K562 (cell line): Measurements from ENCODE around the gene TMC2. TPM values are rescaled to one million over a fixed set of nuclear protein-coding genes. Genes with fewer than 3 reads are reported as not detected.
A peak's percentile ranks its signal among the peaks of the same experiment; 100 is the strongest.

Source experiments
- ATAC-seq: fragments of 200-7000 bp; cut with Tn5 transposase; 3 replicates; pipeline ENCODE4 v1.9.1; 2020; ENCODE audit warnings: moderate library complexity
- BruUV-seq: library from RNA; stranded (reverse); fragments of 400-500 nt; replicated peaks from 2 replicates; lab custom pipeline; 2021; lab: Mats Ljungman, UMichigan
- CTCF ChIA-PET: fragments of 300-600 bp; formaldehyde crosslinking; extraction: SDS; loops from one replicate; lab custom pipeline; 2021; ENCODE audit warnings: low intra/inter-chr PET ratio; lab: Yijun Ruan, JAX
- POLR2A ChIA-PET: fragments of 300-600, 350-650 bp; sonication (Branson Sonifier 250); formaldehyde crosslinking; extraction: SDS; loops from one replicate; lab custom pipeline; 2021; ENCODE audit warnings: antibody characterized with exemption, inconsistent platforms; lab: Yijun Ruan, JAX
- DNase-seq, 4 experiments: peaks; one replicate each; pipeline versions ENCODE4 v3.0.0 to v3.0.0-alpha.2; 2011 to 2018; ENCODE audit warnings: low spot score in 3 of 4, mixed read lengths in 3 of 4; ENCODE audit errors: extremely low read depth in 1 of 4
- FAIRE-seq: peaks from 2 replicates; lab custom pipeline; 2011; peaks lifted over from hg19 to GRCh38; lab: Jason Lieb, UNC
- H2AFZ ChIP-seq: 2 replicates; pipeline ENCODE4 v1.6.0; 2011; ENCODE audit warnings: low read depth, low read length, control low read depth, inconsistent platforms
- H3K27ac ChIP-seq: fragments of 200-600 bp; 3 replicates; pipeline ENCODE4 v1.8.0; 2011; ENCODE audit warnings: low read depth, mild to moderate bottlenecking, control low read depth, inconsistent platforms, low read length, moderate library complexity, mixed read lengths; ENCODE audit errors: extremely low read depth
- H3K27me3 ChIP-seq, 2 experiments: fragments of 300-600 bp in 1 of 2; 2 replicates in 1 of 2; 3 replicates in 1 of 2; pipeline versions ENCODE4 v1.6.0 to v1.8.0; 2011; ENCODE audit warnings: inconsistent platforms in 2 of 2, low read length in 2 of 2, mild to moderate bottlenecking in 1 of 2, mixed read lengths in 1 of 2, moderate library complexity in 1 of 2; ENCODE audit not compliant: control insufficient read depth in 2 of 2, insufficient read depth in 2 of 2
- H3K36me3 ChIP-seq: fragments of 300-600 bp; 3 replicates; pipeline ENCODE4 v1.8.0; 2011; ENCODE audit warnings: mild to moderate bottlenecking, low read length, inconsistent platforms; ENCODE audit not compliant: control insufficient read depth, insufficient read depth
- H3K4me1 ChIP-seq, 2 experiments: fragments of 200-600 bp in 1 of 2; replicated peaks in 1 of 2; 2 replicates in 1 of 2; 3 replicates in 1 of 2; pipeline versions ENCODE4 v1.5.1 to v1.8.0; 2011; ENCODE audit warnings: inconsistent platforms in 2 of 2, low read length in 2 of 2, mild to moderate bottlenecking in 1 of 2, mixed read lengths in 1 of 2, moderate library complexity in 1 of 2; ENCODE audit not compliant: control insufficient read depth in 2 of 2, insufficient read depth in 2 of 2
- H3K4me2 ChIP-seq: 2 replicates; pipeline ENCODE4 v1.6.1; 2011; ENCODE audit warnings: low read length, control low read depth, inconsistent platforms, mixed read lengths; ENCODE audit not compliant: insufficient read depth
- H3K4me3 ChIP-seq: fragments of 200-600 bp; sonication (generic), shearing (Covaris generic); 2 replicates; pipeline ENCODE4 v1.5.1; 2016; ENCODE audit warnings: control low read depth, inconsistent platforms
- H3K79me2 ChIP-seq: fragments of 200-600 bp; 3 replicates; pipeline ENCODE4 v1.8.0; 2011; ENCODE audit warnings: low read length, inconsistent platforms; ENCODE audit not compliant: control insufficient read depth, insufficient read depth
- H3K9ac ChIP-seq, 2 experiments: 2 replicates each; pipeline versions ENCODE4 v1.6.0 to v1.6.1; 2011; ENCODE audit warnings: low read depth in 2 of 2, low read length in 2 of 2, control low read depth in 1 of 2, inconsistent platforms in 1 of 2, mild to moderate bottlenecking in 1 of 2, mixed read lengths in 1 of 2; ENCODE audit not compliant: insufficient read depth in 1 of 2
- H3K9me1 ChIP-seq: one replicate; pipeline ENCODE4 v1.6.0; 2011; ENCODE audit warnings: inconsistent platforms, mild to moderate bottlenecking, low read length, moderate library complexity; ENCODE audit not compliant: control insufficient read depth, insufficient read depth
- H3K9me3 ChIP-seq: replicated peaks from 2 replicates; pipeline ENCODE4 v1.5.1; 2011; ENCODE audit warnings: low read depth, low read length, inconsistent platforms; ENCODE audit not compliant: control insufficient read depth, insufficient read depth
- H4K20me1 ChIP-seq: replicated peaks from 2 replicates; pipeline ENCODE4 v1.6.1; 2011; ENCODE audit warnings: low read length, inconsistent platforms, mixed read lengths; ENCODE audit not compliant: control insufficient read depth, insufficient read depth
- CREBBP ChIP-seq: IDR thresholded peaks from one replicate; pipeline ENCODE4 v1.6.1; 2012; ENCODE audit warnings: low read depth, mild to moderate bottlenecking, control low read depth, inconsistent platforms, low read length
- DACH1 ChIP-seq: fragments of 450-650 bp; IDR thresholded peaks from 2 replicates; pipeline ENCODE4 v1.6.1; 2018; ENCODE audit not compliant: partially characterized antibody
- KHSRP ChIP-seq: fragments of 450-650 bp; IDR thresholded peaks from 2 replicates; pipeline ENCODE4 v1.6.1; 2017
- MYC ChIP-seq, 2 experiments: fragments of 250-450 bp in 1 of 2; sonication (Bioruptor Pico) in 1 of 2; IDR thresholded peaks; 2 replicates each; pipeline versions ENCODE4 v1.5.1 to v1.6.1; 2012 to 2021; ENCODE audit warnings: low read depth in 2 of 2, borderline replicate concordance in 1 of 2, improper control_type of control experiment in 1 of 2, low read length in 1 of 2, mild to moderate bottlenecking in 1 of 2, moderate library complexity in 1 of 2
- NCOA1 ChIP-seq: fragments of 450-650 bp; IDR thresholded peaks from 2 replicates; pipeline ENCODE4 v1.6.1; 2016; ENCODE audit warnings: low read depth
- PHF8 ChIP-seq: fragments of 200-600 bp; sonication (generic); IDR thresholded peaks from 2 replicates; pipeline ENCODE4 v1.6.1; 2012; ENCODE audit warnings: mixed run types, mild to moderate bottlenecking, inconsistent platforms, low read length, moderate library complexity, borderline replicate concordance
- PTRF ChIP-seq: fragments of 450-650 bp; IDR thresholded peaks from 2 replicates; pipeline ENCODE4 v1.6.1; 2016; ENCODE audit warnings: mild to moderate bottlenecking, missing genetic modification characterization, missing compliant biosample characterization
- RAD51 ChIP-seq: fragments of 450-650 bp; IDR thresholded peaks from 2 replicates; pipeline ENCODE4 v1.7.1; 2016; ENCODE audit warnings: low read depth, mild to moderate bottlenecking, borderline replicate concordance
- TOE1 ChIP-seq, 2 experiments: fragments of 450-650 bp in 1 of 2; sonication (generic) in 1 of 2; formaldehyde crosslinking in 1 of 2; IDR thresholded peaks; 2 replicates each; pipeline versions ENCODE4 v1.7.1 to v1.8.0; 2016 to 2022; ENCODE audit warnings: borderline replicate concordance in 2 of 2, mild to moderate bottlenecking in 2 of 2, antibody characterized with exemption in 1 of 2, inconsistent platforms in 1 of 2, low read depth in 1 of 2, missing genetic modification reagents in 1 of 2, moderate library complexity in 1 of 2
- ZNF224 ChIP-seq: sonication (generic); formaldehyde crosslinking; IDR thresholded peaks from 2 replicates; pipeline ENCODE4 v1.8.0; 2022; ENCODE audit warnings: mild to moderate bottlenecking, missing genetic modification reagents
- ZNF311 ChIP-seq: fragments of 250-450 bp; sonication (Bioruptor Pico); IDR thresholded peaks from 2 replicates; pipeline ENCODE4 v1.4.0; 2020; ENCODE audit warnings: mild to moderate bottlenecking, moderate library complexity
- ZNF324 ChIP-seq: fragments of 250-450 bp; sonication (Bioruptor Pico); IDR thresholded peaks from 2 replicates; pipeline ENCODE4 v1.4.0; 2020; ENCODE audit warnings: mild to moderate bottlenecking
- ZNF695 ChIP-seq: fragments of 450-650 bp; formaldehyde crosslinking; IDR thresholded peaks from 2 replicates; pipeline ENCODE4 v1.4.0; 2020; ENCODE audit warnings: mild to moderate bottlenecking, moderate library complexity
- WGBS: fragments of 100-300 bp; shearing (Covaris generic); methylation state at CpG from one replicate; pipeline ENCODE4 v1.1.6; 2016; ENCODE audit warnings: low coverage, mixed read lengths; ENCODE audit not compliant: insufficient coverage; ENCODE audit errors: missing lambda C conversion rate; 5-methylcytosine and 5-hydroxymethylcytosine counted together
- in situ Hi-C: fragments of 300-500 bp; cut with MboI; formaldehyde crosslinking; loops from 4 replicates; pipeline ENCODE4 v1.15.0; 2018; ENCODE audit warnings: inconsistent platforms, mixed read lengths
- intact Hi-C: fragments of 100-400 bp; cut with micrococcal nuclease; formaldehyde crosslinking; loops from 2 replicates; pipeline ENCODE4 v1.14.2; 2022
- polyA plus RNA-seq, 8 experiments: library from polyadenylated mRNA; depleted of rRNA in 4 of 8; stranded (reverse) in 5 of 8; unstranded in 3 of 8; fragments of >200 nt; fragmentation: Nextera tagmentation in 2 of 8; fragmentation: Illumina TruSeq in 1 of 8; extraction: Ambion mirVana in 2 of 8; extraction: Trizol in 1 of 8; gene quantifications; 2 replicates each; pipeline versions ENCODE4 v1.2.1 to v1.2.3, GENCODE V29; 2011 to 2014; ENCODE audit warnings: inconsistent platforms in 1 of 8, missing spikeins in 1 of 8
- total RNA-seq, 7 experiments: library from RNA; depleted of rRNA in 6 of 7; stranded (reverse); fragments of >200 nt in 6 of 7; fragmentation: Illumina TruSeq in 2 of 7; extraction: Trizol in 2 of 7; gene quantifications; 2 replicates each; pipeline versions ENCODE4 v1.2.1 to v1.2.3, GENCODE V29; 2011 to 2021; ENCODE audit warnings: low replicate concordance in 1 of 7
- TF ChIP-seq, protein P1 (sequence below): fragments of 450-650 bp; IDR thresholded peaks from 2 replicates; pipeline ENCODE4 v1.6.1; 2016; ENCODE audit warnings: antibody characterized with exemption
- TF ChIP-seq, protein P2 (sequence below): fragments of 250-450 bp; sonication (Bioruptor Pico); IDR thresholded peaks from 2 replicates; pipeline ENCODE4 v1.4.0; 2020; ENCODE audit warnings: mild to moderate bottlenecking, moderate library complexity
- TF ChIP-seq, protein P3 (sequence below): fragments of 450-650 bp; formaldehyde crosslinking; IDR thresholded peaks from 2 replicates; pipeline ENCODE4 v1.4.0; 2020; ENCODE audit warnings: mild to moderate bottlenecking, mixed read lengths
- TF ChIP-seq, protein P4 (sequence below): sonication (generic); formaldehyde crosslinking; IDR thresholded peaks from 2 replicates; pipeline ENCODE4 v1.5.0; 2020; ENCODE audit warnings: missing genetic modification reagents

The TMC2 gene
- total and polyA plus RNA-seq, 9 of the 15 experiments (the other 6 are each of a cell fraction or from before 2014, with no cell fraction given) = not detected

DNA sequence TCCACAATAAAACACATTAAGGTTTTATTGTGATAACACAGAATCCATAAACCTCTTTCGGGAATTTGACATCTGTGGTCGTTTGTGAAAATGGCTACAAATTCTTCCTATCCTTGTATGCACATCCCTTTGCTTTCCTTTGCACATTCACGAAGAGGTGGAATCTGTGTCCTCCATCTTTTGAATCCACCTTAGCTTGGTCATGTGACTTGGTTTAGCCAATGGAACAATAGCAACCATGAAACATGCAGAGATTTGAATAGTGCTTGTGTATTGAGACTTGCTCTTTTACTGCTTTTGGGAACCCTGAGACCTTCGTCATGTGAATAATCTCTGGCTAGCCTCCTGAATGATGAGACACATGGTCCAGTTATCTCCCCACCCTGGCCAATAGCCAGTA is 66.4 kb downstream of the TMC2 start:
- in situ Hi-C loops = no loop called here
- Histone ChIP-seq H4K20me1 (no peaks in the 10 kb centered on the region), H3K4me2 (no peak overlapping the region), H3K79me2 (no peaks in the 10 kb centered on the region), H3K4me3 (no peak overlapping the region), H3K4me1 (no peaks in the 10 kb centered on the region; a peak in 1 of 5 replicates), H3K9me3 (0 out of 2 replicates have a peak, but pooled peaks cover 2% of the 10 kb centered on the region), H2AFZ (no peak overlapping the region), H3K9me1 (no peaks in the 10 kb centered on the region), H3K36me3 (no peaks in the 10 kb centered on the region), H3K9ac (no peak overlapping the region), H3K27me3 (no peaks in the 10 kb centered on the region), H3K27ac (no peak overlapping the region)
- DNase-seq = peak in 2 of 4 experiments; percentile 13 to 19
- no TSS peak for BruUV-seq
- FAIRE-seq = no peak
- ChIA-PET POLR2A (no interaction called here), CTCF (no interaction called here)
- no peak for ATAC-seq
- intact Hi-C loops = no loop called here
- 0% methylated on average over 4 of the region's 4 CpGs for WGBS
- TF ChIP-seq ZNF224 (CRISPR knock-in tag) (no peak), ZNF695 (CRISPR knock-in tag) (no peak), ZNF311 (CRISPR knock-in tag) (no peak), DACH1 (no peak), PHF8 (no peak), CREBBP (no peak), PTRF (tag) (no peak), RAD51 (peak; percentile 45; the same call in 1 of the 2 replicates), NCOA1 (no peak), ZNF324 (no peak), KHSRP (no peak), TOE1 (IDR thresholded peaks at IDR 0.05; ENCODE audit: borderline replicate concordance) (peak; percentile 24; the same call in 1 of the 2 replicates), TOE1 (CRISPR knock-in tag; IDR thresholded peaks at IDR 0.05; ENCODE audit: borderline replicate concordance, low read depth) (no peak), MYC (IDR thresholded peaks at IDR 0.05; ENCODE audit: low read depth, low read length) (no peak), MYC (CRISPR knock-in tag; IDR thresholded peaks at IDR 0.05; ENCODE audit: borderline replicate concordance, low read depth) (no peak)
- TF ChIP-seq, protein P1, sequence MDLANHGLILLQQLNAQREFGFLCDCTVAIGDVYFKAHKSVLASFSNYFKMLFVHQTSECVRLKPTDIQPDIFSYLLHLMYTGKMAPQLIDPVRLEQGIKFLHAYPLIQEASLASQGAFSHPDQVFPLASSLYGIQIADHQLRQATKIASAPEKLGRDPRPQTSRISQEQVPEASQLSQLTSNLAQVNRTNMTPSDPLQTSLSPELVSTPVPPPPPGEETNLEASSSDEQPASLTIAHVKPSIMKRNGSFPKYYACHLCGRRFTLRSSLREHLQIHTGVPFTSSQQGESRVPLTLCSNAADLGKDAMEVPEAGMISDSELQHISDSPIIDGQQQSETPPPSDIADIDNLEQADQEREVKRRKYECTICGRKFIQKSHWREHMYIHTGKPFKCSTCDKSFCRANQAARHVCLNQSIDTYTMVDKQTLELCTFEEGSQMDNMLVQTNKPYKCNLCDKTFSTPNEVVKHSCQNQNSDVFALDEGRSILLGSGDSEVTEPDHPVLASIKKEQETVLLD = no peak
- TF ChIP-seq, protein P2, sequence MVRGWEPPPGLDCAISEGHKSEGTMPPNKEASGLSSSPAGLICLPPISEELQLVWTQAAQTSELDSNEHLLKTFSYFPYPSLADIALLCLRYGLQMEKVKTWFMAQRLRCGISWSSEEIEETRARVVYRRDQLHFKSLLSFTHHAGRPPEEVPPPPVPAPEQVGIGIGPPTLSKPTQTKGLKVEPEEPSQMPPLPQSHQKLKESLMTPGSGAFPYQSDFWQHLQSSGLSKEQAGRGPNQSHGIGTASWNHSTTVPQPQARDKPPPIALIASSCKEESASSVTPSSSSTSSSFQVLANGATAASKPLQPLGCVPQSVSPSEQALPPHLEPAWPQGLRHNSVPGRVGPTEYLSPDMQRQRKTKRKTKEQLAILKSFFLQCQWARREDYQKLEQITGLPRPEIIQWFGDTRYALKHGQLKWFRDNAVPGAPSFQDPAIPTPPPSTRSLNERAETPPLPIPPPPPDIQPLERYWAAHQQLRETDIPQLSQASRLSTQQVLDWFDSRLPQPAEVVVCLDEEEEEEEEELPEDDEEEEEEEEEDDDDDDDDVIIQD (CRISPR knock-in tag) = no peak
- TF ChIP-seq, protein P3, sequence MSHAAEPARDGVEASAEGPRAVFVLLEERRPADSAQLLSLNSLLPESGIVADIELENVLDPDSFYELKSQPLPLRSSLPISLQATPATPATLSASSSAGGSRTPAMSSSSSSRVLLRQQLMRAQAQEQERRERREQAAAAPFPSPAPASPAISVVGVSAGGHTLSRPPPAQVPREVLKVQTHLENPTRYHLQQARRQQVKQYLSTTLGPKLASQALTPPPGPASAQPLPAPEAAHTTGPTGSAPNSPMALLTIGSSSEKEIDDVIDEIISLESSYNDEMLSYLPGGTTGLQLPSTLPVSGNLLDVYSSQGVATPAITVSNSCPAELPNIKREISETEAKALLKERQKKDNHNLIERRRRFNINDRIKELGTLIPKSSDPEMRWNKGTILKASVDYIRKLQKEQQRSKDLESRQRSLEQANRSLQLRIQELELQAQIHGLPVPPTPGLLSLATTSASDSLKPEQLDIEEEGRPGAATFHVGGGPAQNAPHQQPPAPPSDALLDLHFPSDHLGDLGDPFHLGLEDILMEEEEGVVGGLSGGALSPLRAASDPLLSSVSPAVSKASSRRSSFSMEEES (CRISPR knock-in tag) = peak; percentile 79
- TF ChIP-seq, protein P4, sequence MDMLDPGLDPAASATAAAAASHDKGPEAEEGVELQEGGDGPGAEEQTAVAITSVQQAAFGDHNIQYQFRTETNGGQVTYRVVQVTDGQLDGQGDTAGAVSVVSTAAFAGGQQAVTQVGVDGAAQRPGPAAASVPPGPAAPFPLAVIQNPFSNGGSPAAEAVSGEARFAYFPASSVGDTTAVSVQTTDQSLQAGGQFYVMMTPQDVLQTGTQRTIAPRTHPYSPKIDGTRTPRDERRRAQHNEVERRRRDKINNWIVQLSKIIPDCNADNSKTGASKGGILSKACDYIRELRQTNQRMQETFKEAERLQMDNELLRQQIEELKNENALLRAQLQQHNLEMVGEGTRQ (CRISPR knock-in tag) = peak; percentile 55
